GM10266 (cell line): ENCODE measurements around the gene CYBA.
"Not testable (repeated sequence)": the region's sequence is repeated elsewhere in the genome, so short reads cannot be mapped to it uniquely, and the experiment has no call there.

Source experiments
- DNase-seq: peaks from one replicate; pipeline ENCODE4 v3.0.0; 2012; ENCODE audit errors: extremely low spot score
- TF ChIP-seq, protein P1 (sequence below): IDR thresholded peaks from 2 replicates; pipeline ENCODE4 v1.5.1; 2012; ENCODE audit warnings: mild to moderate bottlenecking, low read depth; ENCODE audit not compliant: control insufficient read depth, insufficient read depth; ENCODE audit errors: missing control alignments

CYBA gene

DNA sequence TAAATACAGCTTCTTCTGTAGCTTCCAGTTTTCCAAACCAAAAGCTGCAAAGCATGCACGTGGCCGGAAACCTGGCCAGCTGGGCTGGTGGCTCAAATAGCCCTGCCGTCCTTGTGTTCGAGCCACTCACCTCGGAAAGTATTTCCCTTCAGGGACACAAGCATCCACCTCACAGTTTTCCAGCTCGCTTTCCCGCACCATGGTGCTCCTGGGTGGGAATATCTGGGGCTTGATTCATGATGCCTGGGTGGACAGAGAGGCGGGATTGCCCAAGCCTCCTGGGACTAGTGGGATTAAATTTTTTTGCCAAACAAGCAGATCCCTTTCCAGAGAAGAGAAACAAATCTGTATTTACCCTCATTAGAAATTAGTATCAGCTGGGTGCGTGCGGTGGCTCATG is 19.1 kb upstream of the CYBA start:
- TF ChIP-seq, protein P1, sequence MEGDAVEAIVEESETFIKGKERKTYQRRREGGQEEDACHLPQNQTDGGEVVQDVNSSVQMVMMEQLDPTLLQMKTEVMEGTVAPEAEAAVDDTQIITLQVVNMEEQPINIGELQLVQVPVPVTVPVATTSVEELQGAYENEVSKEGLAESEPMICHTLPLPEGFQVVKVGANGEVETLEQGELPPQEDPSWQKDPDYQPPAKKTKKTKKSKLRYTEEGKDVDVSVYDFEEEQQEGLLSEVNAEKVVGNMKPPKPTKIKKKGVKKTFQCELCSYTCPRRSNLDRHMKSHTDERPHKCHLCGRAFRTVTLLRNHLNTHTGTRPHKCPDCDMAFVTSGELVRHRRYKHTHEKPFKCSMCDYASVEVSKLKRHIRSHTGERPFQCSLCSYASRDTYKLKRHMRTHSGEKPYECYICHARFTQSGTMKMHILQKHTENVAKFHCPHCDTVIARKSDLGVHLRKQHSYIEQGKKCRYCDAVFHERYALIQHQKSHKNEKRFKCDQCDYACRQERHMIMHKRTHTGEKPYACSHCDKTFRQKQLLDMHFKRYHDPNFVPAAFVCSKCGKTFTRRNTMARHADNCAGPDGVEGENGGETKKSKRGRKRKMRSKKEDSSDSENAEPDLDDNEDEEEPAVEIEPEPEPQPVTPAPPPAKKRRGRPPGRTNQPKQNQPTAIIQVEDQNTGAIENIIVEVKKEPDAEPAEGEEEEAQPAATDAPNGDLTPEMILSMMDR, result no peak
- DNase-seq, result no peak

DNA sequence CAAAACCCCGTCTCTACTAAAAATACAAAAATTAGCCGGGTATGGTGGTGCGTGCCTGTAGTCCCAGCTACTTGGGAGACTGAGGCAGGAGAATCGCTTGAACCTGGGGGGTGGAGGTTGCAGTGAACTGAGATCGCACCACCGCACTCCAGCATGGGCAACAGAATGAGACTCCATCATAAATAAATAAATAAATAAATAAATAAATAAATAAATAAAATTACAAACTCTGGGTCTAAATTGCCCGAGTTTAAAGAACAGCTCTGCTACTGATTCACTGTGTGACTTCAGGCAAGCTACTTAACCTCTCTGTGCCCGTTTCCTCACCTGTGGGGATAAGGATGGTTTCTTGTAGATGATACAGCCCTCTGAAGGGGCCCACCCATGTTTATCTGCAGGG is 18.6 kb upstream of the CYBA start:
- not testable (repeated sequence) for DNase-seq

DNA sequence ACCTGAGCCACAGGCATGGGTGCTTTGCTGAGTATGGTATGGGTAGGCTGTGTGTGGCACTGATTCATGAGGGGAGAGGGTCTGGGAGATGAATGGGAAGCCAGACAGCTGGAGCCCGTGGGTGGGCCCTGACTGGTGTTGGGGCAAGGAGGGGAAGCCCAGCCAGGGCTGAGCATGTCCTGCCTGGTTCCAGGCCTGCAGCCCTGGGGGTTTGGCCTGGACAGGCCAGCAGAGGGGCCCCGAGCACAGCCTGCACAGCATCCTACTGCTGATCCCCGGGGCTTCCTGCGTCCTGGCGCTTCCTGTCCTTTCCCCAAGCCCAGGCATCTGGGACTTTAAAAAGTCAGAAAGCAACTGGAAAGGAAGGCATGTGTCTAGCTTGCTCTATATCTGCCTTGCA is 16.6 kb upstream of the CYBA start:
- TF ChIP-seq, protein P1, result no peak
- DNase-seq, result no peak

DNA sequence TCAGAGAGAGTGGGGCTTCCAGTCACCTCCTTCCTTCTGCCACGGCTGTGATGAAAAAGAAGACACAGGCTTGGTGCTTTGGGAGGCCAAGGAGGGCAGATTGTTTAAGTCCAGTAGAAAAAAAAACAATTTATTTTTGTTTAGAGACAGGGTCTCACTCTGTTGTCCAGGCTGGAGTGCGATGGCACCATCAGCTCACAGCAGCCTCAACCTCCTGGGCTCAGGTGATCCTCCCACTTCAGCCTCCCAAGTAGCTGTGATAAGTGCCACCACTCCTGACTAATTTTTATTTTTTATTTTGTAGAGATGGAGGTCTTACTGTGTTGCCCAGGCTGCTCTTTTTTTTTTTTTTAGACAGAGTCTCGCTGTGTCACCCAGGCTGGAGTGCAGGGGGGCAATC is 14.7 kb upstream of the CYBA start:
- DNase-seq, result no peak
- TF ChIP-seq, protein P1, result no peak

DNA sequence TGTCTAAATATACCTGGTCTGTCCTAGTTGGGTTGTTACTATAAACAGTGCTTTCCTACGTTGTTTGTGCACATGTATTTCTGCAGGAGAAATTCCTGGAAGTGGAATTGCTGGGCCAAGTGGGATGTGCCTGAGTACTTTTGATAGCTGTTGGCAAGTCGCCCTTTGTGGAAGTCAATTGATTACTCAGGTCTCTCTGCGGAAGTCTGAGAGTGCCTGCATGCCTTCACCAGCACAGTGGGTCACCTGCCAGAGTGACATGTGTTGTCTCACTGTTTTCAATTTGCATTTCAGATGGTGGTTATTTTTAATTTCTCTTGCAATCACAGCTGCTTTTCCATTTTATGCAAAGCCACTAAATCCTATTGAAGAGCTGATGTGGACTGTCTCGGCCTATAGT is 14.3 kb upstream of the CYBA start:
- DNase-seq, result no peak
- TF ChIP-seq, protein P1, result no peak

DNA sequence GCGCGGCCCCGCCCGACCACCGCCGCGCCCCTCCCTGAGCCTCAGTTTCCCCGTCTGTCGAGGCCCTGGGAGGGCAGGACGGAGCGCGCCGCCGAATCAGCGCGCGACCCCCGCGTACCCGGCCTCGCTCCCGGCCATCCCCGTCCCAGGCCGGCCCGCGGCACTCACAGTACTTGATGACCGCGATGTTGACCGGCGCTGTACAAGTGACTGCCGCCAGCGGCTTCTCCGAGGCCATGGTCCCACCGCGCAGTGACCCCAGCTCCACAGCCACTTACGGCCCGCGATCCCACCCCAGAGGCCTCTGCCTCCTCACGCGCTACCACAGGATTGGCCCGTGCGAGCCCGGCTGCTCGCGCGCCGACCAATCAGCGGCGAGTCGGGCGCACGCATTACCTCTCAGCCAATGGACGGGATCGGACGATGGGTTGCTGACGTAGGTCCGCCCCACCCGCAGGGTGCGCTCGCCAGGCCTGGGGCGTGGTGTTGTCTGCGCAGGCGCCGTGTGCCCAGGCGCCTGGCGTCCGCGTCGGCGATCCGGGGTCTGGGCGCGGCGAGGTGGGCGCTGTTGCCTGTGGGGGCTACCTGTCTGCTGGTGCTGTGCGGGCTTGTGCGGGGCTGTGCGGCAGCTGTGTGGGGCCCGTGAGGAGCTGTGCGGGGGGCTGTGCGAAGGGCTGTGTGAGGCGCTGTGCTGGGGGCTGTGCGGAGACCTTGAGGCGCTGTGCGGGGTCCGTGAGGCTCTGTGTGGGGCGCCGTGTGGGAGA is 12.2 kb upstream of the CYBA start, which contains the start of gene MVD:
TSS of gene MVD (minus strand) at position 249 of the 764 bp plus-strand sequence. CDS start at position 238, 11 bp downstream.
- TF ChIP-seq, protein P1, result no peak
- peak; percentile 100 for DNase-seq

DNA sequence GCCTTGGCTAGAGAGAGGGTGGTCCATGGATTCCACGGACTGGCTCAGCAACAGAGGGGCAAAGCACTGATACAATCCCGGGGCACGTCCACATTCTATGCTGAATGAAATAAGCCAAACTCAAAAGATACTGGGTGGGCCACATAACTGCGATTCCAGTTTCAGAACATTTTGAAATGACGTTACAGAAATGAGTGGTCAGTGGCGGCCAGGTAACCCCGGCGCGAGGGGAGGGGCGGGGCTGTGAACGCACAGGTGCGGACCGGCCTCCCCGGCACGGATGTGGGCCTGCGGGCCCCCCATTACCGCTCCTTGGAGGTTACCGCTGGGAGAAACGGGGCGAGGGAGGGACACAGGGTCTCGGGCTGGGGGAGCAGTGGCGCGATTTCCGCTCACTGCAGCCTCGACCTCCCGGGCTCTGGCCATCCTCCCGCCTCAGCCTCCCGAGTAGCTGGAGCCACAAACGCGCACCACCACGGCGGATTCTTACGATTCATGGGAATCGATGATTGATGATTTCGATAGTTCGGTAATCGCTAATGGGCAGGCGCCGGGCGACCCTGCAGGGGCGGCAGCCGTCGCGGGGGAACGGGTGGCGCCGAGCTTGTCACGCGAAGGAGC is 11.5 kb upstream of the CYBA start:
- TF ChIP-seq, protein P1, result no peak
- no peak for DNase-seq
